ELF-1 (cell line): Measurements from ENCODE around the gene PDGFRB.
A peak's percentile ranks its signal among the peaks of the same experiment; 100 is the strongest.

Experiments used
- DNase-seq: peaks from one replicate; pipeline ENCODE4 v3.0.0-alpha.2; 2016; ENCODE audit warnings: low read depth, low spot score

The PDGFRB gene

DNA sequence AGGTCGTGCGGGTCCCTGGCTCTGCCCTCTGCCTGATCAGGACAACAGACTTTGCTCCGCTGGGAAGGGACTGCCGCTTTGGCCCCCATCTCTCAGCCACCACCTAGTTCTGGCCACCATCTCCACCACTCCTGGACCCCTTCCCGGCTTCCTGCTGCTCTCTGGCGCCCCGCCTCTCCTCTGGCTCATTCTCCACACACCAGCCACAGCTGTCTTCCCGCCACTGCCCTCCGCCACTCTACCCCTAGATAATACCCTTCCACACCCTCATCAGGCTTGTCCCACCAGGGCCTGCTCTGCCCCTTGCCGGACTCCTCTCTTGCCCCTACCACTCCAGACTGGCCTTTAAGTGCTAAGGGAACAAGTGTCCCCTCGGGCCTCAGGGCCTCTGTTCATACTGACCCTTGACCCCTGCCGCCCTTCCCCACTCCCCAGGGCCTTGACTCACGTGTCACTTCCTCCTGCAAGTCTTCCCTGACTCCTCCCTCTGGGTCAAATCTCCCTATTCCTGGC, 8.0 kb upstream of the PDGFRB start:
- peak; percentile 81 for DNase-seq

DNA sequence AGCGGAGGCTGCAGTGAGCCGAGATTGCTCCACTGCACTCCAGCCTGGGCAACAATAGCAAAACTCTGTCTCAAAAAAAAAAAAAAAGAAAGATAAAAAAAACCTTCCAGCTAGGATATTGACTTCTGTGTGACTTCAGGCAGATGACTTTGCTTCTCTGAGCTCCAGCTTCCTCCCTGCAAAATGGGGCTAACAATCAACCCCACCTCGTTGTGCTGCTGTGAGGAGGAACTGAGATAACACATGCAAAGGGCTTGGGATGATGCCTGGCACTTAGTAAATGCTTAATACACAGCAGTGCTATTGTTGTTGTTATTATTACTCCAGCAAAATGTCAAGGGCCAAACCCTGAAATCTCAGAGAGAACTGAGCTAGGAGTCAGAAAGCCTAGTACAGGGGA, 7.4 kb upstream of the PDGFRB start:
- DNase-seq, result no peak

DNA sequence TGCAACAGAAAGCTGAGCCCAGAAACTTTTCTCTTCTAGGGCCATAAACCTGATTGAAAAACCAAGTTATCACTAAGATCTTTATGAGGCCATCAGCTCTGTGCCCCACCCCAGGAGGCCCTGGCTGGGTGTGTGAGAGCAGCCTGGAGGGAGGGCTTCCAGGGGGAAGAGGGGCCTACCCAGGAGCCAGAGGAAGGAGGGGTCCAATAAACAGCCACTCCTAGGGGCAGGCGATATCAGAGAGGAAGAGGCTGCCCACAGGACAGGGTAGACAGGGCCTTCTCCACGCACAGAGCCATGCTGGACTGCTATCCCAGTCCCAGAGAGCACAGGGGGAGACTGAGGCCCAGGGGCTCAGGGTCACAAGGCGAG, 6.5 kb upstream of the PDGFRB start:
- DNase-seq, result peak; percentile 64

DNA sequence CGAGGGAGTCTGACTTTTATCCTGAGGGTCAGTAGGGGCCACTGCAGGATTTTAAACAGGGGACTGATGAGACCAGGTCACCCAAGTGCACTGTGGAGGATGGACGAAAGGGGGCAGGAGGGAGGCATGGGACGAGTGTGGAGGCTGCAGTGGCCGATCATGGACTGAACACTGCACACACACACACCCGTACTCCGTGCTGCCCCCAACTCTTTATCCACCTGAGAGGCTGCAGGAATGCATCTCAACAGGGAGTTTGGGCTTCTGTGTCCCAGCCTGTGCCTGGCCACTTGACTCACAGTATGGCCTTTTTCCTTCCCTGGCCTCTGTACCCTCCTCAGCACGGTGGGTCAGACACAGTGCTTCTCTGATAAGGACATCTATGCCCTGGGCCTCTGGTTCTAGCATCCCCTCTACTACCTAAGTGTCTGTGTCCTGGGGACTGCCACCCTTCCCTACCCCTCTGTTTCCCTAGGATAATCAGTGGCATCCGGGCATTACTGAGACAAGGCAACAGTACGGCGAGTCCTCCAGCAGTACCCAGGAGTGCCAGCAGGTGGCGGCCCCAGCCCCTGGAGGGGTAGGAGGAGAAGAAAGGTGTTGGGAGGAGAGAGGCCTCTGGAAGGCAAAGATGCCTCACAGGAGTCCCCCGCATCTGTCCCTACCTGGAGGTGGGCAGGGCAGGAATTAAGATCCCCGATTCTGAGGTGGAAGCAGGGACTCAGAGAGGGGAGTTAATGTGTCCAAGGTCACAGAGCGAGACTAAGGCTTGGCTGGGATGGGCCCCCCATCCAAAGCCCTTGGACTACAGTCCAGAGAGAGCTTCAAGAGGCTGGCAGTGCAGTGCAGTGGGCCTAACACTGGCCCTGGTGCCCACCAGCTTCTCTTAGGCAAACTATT, 5.8 kb upstream of the PDGFRB start:
- peak; percentile 94 for DNase-seq

DNA sequence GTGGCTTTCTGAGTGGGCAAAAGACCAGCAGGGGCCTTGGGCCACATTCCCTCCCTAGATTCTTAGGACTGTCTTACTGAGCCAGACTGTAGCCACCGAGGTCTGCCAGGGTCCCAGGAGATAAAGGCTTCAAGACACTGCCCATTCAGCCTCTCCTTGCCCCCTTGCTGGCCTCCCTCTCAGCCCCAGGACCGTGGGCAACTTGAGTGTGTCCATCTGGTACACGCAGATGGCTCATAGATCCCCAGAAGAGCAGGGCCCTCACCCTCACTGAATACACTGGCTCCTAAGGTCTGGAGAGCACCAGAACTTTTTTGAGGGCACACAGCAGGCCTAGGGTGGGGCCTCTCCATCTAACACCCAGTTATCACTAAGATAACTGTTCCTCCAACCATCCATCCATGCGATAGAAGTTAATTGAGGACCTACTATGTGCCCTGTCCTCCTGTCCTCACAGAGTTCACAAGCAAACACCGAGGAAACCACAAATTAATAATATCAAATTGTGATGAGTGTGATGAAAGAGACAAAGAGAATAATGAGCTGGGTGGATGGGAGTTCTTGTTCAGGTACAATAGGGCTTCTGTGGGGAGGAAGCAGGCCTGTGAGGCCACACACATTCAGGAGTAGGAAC, 4.9 kb upstream of the PDGFRB start:
- DNase-seq, result no peak

DNA sequence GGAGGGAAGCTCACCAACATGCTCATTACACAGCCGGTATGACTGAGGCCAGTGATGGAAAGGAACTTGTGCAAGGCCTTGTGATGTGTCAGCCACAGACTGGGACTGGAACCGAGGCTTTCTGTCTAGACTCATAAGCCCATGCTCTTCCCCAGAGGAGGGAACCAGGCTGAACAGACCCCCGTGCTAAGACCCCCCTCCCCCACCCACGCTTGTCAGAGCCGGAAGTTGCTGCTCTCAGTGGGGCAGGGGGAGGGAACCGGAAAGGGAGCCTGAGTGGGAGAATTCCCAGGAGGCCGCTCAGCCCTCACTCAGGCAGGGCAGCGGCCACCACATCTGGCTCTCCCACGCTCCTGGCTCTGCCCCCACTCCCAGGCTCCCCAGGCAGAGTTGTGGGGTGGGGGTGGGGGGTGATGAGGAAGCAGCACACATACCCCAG, 4.1 kb upstream of the PDGFRB start:
- DNase-seq, result peak; percentile 62

DNA sequence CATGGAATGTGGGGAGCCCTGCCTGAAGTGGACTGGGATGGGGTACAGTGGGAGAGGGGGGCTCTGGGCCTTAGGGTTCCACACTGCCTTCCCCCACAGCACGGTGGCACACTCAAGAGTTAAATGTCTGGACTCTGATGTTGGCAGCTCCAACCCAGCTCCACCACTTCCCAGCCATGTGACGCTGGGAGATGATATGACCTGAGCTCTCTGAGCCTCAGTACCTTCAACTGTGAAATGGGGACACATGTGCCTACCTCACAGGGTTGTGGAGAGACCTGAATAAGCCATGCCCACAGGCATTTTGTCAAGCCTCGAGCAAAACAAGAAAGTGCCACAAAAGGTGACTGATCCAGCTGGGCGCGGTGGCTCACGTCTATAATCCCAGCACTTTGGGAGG, 3.4 kb upstream of the PDGFRB start:
- DNase-seq, result no peak

DNA sequence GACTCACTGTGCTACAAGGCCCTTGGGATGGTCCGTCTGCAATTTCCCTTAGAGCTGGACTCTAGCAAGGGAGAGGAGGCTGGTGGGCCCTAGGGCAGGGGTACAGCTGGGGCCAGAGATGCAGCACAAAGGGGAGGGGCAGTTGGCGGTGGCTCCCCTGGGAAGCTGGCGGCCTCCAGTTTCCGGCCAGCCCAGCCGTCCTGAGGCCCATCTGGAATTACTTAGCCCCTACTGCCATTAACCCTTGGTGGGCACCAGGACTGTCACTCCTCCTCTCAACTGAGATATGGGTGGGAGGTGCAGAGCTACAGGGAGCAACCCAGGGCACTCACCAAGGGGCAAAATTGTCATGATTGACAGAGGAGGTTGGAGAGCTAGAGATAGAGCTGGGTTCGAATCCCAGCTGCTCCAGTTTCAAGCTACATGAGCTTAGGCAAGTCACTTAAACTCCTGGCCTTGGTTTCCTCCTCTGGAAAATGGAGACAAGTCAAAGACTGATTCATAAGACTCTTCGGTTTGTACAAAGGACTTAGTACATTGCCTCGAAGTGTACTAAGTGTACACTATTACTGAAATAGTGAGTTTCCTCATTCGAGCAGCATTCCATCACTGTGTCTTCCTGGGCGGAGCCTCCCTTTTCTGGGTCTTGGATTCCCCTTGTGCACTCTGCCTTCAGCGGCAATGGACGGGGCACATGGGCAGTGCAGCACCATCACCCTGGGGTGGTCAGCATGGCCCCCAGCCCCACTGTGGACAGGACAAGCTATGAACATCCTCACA, 2.7 kb upstream of the PDGFRB start:
- no peak for DNase-seq

DNA sequence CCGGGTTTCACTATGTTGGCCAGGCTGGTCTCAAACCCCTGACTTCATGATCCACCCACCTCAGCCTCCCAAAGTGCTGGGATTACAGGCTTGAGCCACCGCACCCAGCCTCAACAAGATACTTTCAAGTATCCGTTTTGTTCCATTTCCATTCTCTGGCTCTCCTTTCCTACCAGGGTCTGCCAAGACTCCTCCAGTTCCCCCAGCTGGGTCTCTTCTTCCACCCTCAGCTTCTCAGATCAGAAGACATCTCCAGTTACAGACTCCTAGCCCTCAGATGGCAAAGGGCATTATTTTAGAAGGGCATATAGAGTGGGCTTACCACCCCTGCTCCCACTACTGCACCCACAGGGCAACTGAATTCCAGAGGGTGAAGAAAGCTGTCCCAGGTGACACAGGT, 1.5 kb upstream of the PDGFRB start:
- DNase-seq, result no peak

DNA sequence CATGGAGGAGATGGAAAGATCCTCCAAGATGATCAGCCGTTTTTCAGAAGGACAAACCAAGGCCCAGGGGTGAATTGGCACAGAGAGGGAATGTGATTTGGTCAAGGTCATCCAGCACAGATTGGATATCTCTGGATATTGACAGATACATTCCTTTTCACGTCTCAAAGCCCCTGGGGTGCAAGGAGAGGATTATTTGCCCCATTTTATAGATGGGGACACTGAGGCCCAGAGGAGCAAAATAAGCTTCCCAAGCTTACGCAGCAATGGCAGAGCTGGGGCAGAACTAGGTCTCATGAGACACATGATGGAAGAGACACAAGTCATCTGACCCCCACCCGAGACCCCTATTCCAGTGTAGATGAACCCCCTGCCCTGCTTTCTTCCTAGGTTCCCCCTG, 895 bp upstream of the PDGFRB start:
- DNase-seq, result no peak

DNA sequence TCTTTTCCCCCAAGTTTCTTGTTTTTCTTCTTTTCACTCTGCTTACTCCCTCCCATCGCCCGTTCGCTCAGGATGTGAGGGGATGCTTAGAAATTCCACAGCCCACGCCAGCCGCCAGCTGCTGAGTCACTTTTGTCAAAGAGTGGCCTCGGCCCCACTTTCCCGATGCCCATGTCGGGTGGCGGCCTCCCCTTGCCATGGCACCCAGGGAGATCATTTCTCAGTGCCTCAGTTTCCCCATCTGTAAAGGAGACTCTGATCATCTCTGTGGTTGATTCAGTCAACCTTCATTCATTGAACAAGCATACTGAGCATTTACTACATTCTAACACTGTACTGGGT, 353 bp upstream of the PDGFRB start:
- DNase-seq, result no peak

DNA sequence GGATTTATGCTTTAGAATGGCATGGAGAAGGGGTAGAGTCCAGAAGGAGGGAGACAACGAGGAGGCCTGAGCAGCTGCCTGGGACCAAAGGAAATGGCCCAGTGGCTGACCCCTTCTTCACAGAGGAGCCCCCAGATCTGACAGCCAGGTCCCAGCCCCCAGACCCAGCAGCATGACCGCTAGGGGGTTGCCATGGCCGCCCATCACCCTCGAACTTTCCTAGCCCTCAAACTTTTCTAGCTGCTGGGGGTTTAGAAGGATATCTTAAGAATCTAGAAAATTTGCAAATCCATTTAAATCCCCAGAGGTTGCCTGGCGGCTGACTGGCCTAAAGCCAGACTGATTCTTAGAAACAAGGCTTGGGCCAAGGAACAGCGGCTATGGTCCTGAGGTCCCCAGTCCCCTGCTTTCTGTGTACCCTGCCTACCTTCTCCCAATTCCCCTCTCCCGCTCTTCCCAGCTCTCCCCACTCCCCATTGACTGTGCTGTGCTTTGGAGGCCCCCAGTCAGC, 972 bp downstream of the PDGFRB start:
- DNase-seq, result peak; percentile 46

DNA sequence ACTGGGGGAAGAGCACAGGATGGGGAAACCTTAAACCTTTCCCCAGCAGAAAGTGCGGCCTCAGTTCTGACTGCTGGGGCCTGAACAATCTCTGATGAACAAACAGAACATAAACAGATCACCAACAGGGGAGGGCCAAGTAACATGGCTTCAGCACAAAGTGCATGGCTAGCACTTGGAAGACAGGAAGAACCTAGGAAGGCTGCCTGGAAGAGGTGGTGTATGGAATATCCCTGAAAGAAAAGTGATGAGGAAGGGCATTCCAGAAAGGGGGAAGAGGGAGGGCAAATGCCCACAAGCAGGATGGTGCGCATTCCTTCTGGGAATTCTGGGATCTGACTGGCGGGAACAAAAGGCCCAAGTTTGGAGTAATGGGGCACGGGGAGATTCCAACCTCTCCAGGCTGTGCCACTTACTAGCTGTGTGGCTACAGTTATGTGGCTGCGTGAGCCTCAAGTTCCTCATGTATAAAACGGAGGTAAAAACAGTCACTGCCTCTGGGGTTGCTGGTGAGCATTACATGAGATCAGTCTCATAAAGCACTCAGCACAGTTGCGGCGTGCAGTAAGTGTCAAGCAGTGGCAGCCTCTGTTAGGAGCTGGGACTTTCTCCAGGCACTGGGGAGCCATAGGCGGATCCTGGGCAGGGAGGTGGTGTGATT, 1.6 kb downstream of the PDGFRB start:
- peak; percentile 84 for DNase-seq

DNA sequence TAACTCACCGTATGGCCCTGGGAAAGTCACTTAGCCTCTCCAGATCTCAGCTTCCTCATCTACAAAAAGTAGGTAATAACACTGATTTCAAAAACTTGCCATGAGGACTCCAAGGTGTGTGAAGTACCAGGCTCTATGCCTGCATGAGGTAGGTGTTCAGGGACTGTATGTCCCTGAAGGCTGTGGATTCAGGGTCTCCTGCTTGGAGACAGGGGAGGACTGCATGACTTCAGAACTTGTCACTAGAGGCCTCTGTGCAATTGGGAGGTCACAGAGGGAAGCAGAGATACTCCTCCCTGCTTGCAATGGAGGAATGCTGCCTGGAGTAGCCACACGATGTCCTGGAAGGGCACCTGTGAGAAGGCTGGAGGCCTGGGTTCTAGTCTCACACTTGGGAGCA, 2.2 kb downstream of the PDGFRB start:
- no peak for DNase-seq

DNA sequence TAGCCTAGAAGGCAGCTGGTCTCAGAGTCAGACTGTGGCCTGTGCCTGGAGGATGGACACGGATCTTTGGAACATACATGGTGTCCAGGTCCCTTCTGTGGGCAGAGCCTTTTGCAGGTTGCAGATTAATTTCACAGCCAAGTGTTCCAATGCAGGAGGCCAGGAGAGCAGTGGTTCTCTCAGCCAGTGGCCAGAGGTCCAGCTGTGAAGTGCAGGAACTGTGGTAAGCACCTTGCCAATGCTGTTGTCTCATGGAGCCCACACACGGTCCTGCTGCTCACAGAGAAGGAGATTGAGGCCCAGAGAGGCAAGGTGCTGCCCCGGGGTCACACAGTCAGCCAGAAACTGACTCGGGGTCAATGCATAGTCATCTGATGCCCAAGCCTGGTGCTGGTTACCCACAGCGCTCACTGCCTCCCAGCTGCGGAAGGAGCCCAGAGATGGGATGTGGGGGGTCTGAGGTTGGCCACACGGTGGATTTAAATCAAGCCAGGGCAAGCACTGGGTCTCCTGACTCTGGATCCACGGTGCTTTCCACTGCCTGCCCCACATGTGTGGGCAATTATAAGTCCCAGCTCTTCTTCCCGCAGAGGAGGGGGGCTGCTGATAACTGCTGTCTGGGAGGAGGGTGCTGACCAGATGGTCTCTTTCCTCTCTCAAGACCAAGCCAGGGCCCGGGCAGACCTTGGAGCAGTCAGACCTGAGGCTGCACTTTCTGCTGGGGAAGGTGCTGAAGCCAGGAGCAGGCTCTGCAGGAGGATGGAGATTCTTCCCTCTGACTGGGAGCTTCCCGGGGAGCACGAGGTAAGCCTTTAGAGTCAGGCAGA, 2.8 kb downstream of the PDGFRB start:
- DNase-seq, result peak; percentile 68

DNA sequence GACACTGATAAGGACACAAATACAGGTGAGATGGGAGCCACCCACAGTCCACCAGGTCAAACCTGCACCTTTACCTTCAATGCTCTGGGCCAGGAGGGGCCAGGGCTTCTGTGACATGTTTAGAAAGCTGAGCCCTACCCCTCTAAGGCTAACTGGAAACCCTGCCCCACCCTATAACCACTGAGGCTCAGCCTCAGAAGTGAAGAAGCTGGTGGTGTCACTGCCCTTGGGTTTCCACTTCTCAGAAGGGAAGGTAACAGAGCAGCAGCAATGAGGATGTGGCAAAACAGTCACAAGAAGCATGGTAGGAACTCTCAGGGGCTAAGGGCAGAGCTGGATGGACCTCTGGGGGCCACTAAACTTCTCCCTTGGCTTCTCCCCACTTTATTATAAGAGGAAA, 6.0 kb downstream of the PDGFRB start:
- no peak for DNase-seq

DNA sequence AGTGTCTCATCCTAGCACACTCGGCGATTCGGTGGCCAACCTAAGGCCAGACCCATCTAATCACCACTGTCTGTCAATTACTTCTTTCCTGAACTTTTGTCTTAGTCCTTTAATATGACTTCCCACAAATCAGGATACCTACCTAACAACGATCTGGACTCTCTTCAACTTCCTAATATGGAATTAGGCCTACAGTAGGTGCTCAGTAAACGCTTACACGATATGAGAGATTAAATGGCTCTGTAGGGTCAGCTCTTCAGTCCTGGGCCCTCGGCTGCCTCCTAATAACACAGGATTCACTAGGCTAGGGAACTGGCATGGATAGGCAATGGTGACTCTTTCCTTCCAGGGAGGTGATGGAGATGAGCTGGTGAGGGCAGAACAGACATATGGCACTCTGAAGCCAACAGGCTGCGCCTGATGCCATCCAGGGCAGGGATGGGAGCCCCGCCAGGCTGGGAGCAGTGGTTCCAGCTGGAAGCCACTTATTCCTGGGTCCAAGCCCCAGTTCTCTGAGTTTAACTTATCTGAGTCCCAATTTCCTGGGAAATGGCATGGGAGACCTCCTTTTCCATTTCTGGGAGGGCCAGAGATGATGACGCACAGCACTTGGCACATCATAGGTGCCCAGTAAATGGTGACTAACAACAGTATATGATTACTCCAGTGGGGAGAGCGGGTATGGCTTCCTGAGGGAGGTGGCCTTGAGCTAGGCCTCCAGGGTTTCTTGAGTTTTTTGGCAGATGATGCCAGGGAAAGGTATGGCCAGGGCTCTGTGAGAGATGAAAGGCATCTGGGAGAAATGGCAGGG, 7.3 kb downstream of the PDGFRB start:
- no peak for DNase-seq

DNA sequence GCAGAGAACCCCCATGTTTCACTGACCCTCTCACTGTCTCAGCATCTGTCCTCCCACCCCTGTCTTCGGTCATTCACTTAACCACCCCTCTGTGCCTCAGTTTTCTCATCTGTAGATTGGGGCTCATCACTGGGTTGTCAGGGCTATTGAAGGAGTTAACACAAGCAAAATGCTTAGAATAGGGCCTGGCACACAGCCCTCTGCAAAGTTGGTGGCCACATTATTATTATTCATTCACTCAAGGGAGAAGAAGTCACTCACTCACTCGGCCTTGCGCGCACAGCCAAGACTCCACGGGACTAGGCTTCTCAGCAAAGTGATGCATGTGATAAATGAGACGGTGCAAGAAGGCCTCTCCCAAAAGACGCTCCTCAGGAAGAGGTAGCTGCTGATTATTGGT, 8.0 kb downstream of the PDGFRB start:
- DNase-seq, result no peak

DNA sequence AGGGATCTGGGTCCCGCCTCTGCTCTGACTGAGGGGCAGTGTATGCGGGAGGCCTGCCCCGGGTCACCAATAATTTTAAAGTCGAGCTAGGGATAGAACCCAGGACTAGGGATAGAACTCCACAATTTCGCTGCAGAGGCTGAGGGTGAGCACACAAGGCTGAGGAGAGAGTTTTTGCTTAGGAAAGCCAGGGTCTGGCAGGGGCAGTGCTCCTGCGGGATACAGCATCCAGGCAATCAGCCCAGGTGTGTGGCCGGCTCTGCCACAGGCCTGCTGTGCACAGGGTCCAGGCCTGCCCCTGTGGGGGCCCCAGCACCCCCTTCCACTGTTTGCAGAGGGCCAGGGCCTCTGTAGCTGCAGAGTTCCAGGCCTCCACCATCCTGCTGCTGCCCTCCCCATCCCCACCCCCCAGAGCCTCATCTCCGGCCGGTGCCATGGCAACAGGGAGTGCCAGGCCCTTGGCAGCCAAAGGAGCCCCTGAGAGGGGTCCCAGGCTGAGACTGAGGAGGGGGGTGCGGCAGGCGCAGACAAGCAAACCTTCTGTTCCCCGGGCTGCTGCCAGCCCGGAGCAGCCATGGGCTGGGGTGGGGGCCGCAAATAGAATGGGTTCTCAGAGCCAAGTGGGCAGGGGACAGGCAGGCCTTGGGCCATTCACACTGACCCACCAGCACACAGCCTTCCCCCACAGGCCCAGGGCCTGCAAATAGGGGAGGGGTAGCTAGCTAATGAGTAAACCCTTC, 8.6 kb downstream of the PDGFRB start:
- DNase-seq, result no peak
